ENCODE measurements around the gene IMMP2L. TPM values are rescaled to one million over a fixed set of nuclear protein-coding genes. Genes with fewer than 3 reads are reported as not detected.

IMMP2L gene
- polyA plus RNA-seq, 2 of the 4 experiments (the other 2 are of a cell fraction) = 16.1 to 23.8 TPM

DNA sequence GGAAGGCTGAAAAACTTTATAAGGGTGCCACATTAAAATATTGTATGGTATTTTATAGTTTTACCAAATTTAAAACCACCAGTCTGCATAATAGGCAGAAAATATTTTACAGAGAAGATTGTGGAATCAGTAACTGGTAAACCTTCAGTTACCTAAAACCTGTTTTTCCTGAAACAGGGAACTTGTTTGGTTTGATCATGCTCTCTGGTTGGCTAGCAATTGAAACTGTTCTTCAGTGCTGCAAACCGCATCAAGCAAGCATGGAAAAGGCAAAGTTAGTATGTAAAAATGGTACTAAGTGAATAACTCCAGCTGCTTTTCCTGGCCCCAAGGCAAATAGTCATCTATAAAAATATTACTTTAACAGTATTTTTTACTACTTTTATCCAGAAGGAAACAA is 788.2 kb downstream of the IMMP2L start (continued):
- TF ChIP-seq, protein P1, sequence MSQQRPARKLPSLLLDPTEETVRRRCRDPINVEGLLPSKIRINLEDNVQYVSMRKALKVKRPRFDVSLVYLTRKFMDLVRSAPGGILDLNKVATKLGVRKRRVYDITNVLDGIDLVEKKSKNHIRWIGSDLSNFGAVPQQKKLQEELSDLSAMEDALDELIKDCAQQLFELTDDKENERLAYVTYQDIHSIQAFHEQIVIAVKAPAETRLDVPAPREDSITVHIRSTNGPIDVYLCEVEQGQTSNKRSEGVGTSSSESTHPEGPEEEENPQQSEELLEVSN (IDR thresholded peaks at IDR 0.05; ENCODE audit: borderline replicate concordance, low read depth) = no peak
- TF ChIP-seq EHMT2 (IDR thresholded peaks at IDR 0.05; ENCODE audit: low read depth) = no peak
- no peak for TF ChIP-seq MYC (IDR thresholded peaks at IDR 0.05; ENCODE audit: borderline replicate concordance, low read length)

DNA sequence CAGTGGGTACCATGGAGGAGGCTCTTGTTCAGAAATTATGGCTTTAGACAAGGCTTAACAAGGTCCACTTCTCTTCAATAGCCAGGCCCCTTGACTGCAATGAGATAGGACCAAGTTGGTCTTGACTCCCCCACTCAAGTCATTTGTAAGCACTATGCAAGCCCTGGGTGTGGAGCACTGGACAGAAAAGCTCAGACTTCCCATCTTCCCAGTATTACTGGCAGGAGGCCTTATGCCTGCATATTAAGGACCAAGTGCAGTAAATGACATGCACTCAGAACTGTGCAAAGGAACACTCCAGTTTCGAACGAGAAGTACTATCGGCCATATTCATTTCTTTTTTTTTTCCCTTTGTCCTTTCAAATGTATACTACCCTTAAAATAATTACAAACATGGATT is 789.7 kb downstream of the IMMP2L start:
- no peaks in the 10 kb centered on the region for H3K4me1 ChIP-seq
- H3K9me3 ChIP-seq = no peaks in the 10 kb centered on the region
- FAIRE-seq = no peak
- ChIA-PET POLR2A (no interaction called here), CTCF (no interaction called here)
- H3K27ac ChIP-seq = no peak overlapping the region
- 84% methylated on average over 3 of the region's 3 CpGs for WGBS (ENCODE audit: missing lambda C conversion rate)
- no peak for DNase-seq (ENCODE audit: low read depth in 1 of 2, low spot score in 1 of 2)
- H3K4me3 ChIP-seq = no peak overlapping the region
- TF ChIP-seq NR3C1 (IDR thresholded peaks at IDR 0.05) (no peak), KDM1A (IDR thresholded peaks at IDR 0.05; ENCODE audit: low read depth) (no peak), TFCP2L1 (CRISPR knock-in tag; IDR thresholded peaks at IDR 0.05) (no peak), POLR2AphosphoS2 (conservative IDR thresholded peaks at IDR 0.05; ENCODE audit: low read length) (no peak)
- TF ChIP-seq, protein P2, sequence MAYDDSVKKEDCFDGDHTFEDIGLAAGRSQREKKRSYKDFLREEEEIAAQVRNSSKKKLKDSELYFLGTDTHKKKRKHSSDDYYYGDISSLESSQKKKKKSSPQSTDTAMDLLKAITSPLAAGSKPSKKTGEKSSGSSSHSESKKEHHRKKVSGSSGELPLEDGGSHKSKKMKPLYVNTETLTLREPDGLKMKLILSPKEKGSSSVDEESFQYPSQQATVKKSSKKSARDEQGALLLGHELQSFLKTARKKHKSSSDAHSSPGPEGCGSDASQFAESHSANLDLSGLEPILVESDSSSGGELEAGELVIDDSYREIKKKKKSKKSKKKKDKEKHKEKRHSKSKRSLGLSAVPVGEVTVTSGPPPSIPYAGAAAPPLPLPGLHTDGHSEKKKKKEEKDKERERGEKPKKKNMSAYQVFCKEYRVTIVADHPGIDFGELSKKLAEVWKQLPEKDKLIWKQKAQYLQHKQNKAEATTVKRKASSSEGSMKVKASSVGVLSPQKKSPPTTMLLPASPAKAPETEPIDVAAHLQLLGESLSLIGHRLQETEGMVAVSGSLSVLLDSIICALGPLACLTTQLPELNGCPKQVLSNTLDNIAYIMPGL (CRISPR knock-in tag; IDR thresholded peaks at IDR 0.05; ENCODE audit: borderline replicate concordance) = no peak
- TF ChIP-seq, protein P3, sequence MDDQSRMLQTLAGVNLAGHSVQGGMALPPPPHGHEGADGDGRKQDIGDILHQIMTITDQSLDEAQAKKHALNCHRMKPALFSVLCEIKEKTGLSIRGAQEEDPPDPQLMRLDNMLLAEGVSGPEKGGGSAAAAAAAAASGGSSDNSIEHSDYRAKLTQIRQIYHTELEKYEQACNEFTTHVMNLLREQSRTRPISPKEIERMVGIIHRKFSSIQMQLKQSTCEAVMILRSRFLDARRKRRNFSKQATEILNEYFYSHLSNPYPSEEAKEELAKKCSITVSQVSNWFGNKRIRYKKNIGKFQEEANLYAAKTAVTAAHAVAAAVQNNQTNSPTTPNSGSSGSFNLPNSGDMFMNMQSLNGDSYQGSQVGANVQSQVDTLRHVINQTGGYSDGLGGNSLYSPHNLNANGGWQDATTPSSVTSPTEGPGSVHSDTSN (IDR thresholded peaks at IDR 0.05) = no peak
- no peak overlapping the region for H3K4me2 ChIP-seq
- ATAC-seq = no peak

DNA sequence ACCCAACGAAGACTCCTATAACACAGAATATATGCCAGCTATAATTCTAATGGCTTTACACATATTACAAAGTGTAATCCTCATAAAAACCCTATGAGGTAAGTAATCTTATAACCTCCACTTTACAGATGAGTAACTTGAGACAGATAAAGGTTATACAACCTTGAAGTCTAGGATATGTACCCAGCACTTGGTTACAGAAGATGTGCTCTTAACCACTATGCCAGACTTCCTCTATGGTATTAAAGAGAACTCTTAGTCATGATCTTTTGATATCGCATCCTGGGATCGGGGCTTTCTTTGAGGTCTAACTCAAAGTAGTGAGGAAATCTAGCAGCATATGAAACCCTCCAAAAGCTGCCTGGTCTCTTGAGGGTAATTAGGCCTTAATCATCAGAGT is 790.6 kb downstream of the IMMP2L start:
- Histone ChIP-seq H3K9me3 (no peaks in the 10 kb centered on the region), H3K4me3 (no peak overlapping the region), H3K4me2 (no peak overlapping the region), H3K4me1 (no peaks in the 10 kb centered on the region), H3K27ac (no peak overlapping the region)
- ChIA-PET POLR2A (no interaction called here), CTCF (interaction anchor here (1.1 kb wide), 1 partner anchor 9 kb away, joined by 3 read pairs; no protein-coding TSS in a partner anchor)
- 92% methylated on average over 3 of the region's 3 CpGs for WGBS (ENCODE audit: missing lambda C conversion rate)
- FAIRE-seq (no peak), ATAC-seq (no peak), DNase-seq (ENCODE audit: low read depth in 1 of 2, low spot score in 1 of 2) (no peak)
- TF ChIP-seq CBX8 (IDR thresholded peaks at IDR 0.05) (no peak), FOXS1 (CRISPR knock-in tag; IDR thresholded peaks at IDR 0.05) (no peak), BHLHE40 (IDR thresholded peaks at IDR 0.05; ENCODE audit: low read depth, low read length) (no peak), CEBPB (IDR thresholded peaks at IDR 0.05) (no peak), FOSB (CRISPR knock-in tag; IDR thresholded peaks at IDR 0.05) (no peak), CHD4 (IDR thresholded peaks at IDR 0.05; ENCODE audit: borderline replicate concordance) (no peak), SMC3 (IDR thresholded peaks at IDR 0.05) (no peak), RAD21 (conservative IDR thresholded peaks at IDR 0.05 in 1 of 2, IDR thresholded peaks at IDR 0.05 in 1 of 2) (no peak)
- TF ChIP-seq, protein P4, sequence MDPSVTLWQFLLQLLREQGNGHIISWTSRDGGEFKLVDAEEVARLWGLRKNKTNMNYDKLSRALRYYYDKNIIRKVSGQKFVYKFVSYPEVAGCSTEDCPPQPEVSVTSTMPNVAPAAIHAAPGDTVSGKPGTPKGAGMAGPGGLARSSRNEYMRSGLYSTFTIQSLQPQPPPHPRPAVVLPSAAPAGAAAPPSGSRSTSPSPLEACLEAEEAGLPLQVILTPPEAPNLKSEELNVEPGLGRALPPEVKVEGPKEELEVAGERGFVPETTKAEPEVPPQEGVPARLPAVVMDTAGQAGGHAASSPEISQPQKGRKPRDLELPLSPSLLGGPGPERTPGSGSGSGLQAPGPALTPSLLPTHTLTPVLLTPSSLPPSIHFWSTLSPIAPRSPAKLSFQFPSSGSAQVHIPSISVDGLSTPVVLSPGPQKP (IDR thresholded peaks at IDR 0.05; ENCODE audit: low read depth, low read length) = no peak
- TF ChIP-seq, protein P5, sequence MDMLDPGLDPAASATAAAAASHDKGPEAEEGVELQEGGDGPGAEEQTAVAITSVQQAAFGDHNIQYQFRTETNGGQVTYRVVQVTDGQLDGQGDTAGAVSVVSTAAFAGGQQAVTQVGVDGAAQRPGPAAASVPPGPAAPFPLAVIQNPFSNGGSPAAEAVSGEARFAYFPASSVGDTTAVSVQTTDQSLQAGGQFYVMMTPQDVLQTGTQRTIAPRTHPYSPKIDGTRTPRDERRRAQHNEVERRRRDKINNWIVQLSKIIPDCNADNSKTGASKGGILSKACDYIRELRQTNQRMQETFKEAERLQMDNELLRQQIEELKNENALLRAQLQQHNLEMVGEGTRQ (IDR thresholded peaks at IDR 0.05) = no peak

Measured in A549 (cell line).